GM18505 (cell line): ENCODE data around the gene MYCN.

Experiments
- ATAC-seq: cut with Tn5 transposase; IDR thresholded peaks from one replicate; pipeline ENCODE4 v1.9.1; 2021; ENCODE audit not compliant: unreplicated experiment
- POLR2A ChIP-seq: IDR thresholded peaks from 4 replicates; pipeline ENCODE4 v1.6.1; 2011; ENCODE audit warnings: borderline replicate concordance; ENCODE audit not compliant: insufficient read depth, insufficient read length; ENCODE audit errors: extremely low read depth

The MYCN gene

GRCh38 chr2:15930589-15931318 is 9.6 kb upstream of the MYCN start:
- no peak for ATAC-seq
- no peak for TF ChIP-seq POLR2A

- no peak for ATAC-seq
- TF ChIP-seq POLR2A: no peak
Measured at GRCh38 chr2:15931319-15931890, 8.9 kb upstream of the MYCN start.

GRCh38 chr2:15931950-15932349 is 8.4 kb upstream of the MYCN start:
- ATAC-seq: no peak

GRCh38 chr2:15932394-15933183 is 7.8 kb upstream of the MYCN start:
- no peak for TF ChIP-seq POLR2A
- no peak for ATAC-seq

More at GRCh38 chr2:15931950-15932349, 8.4 kb upstream of the MYCN start:
- no peak for TF ChIP-seq POLR2A

GRCh38 chr2:15933184-15933845 is 7.0 kb upstream of the MYCN start:
- no peak for ATAC-seq
- no peak for TF ChIP-seq POLR2A

GRCh38 chr2:15934291-15934945 is 5.9 kb upstream of the MYCN start:
- no peak for ATAC-seq
- TF ChIP-seq POLR2A: no peak

- no peak for TF ChIP-seq POLR2A
- no peak for ATAC-seq
Measured at GRCh38 chr2:15935189-15935588, 5.2 kb upstream of the MYCN start.

- ATAC-seq: no peak
- no peak for TF ChIP-seq POLR2A
Measured at GRCh38 chr2:15935675-15936074, 4.7 kb upstream of the MYCN start.

- ATAC-seq: no peak
- no peak for TF ChIP-seq POLR2A
Measured at GRCh38 chr2:15936277-15937104, 3.9 kb upstream of the MYCN start.

GRCh38 chr2:15937105-15937881 is 3.1 kb upstream of the MYCN start:
- no peak for TF ChIP-seq POLR2A
- no peak for ATAC-seq
